Esophagus squamous epithelium (tissue), 5 donors: ENCODE measurements around the gene TNK1. TPM values are rescaled to one million over a fixed set of nuclear protein-coding genes. Genes with fewer than 3 reads are reported as not detected.

ENCODE experiments used
- DNase-seq: peaks from one replicate; lab custom pipeline; 2025; lab: John Stamatoyannopoulos, UW
- H3K27ac ChIP-seq, 4 donors: fragments of 200-600 bp; sonication (generic); one replicate each; pipeline ENCODE4 v1.5.1; 2016 to 2019; ENCODE audit warnings: mild to moderate bottlenecking in 1 of 4
- H3K27me3 ChIP-seq, 4 donors: fragments of 200-600 bp; sonication (generic); 1 replicate in 3 of 4; 2 replicates in 1 of 4; pipeline versions ENCODE4 v1.5.1 to v1.6.0; 2017 to 2021; ENCODE audit warnings: antibody characterized with exemption in 1 of 4
- H3K36me3 ChIP-seq, 3 donors: fragments of 200-600 bp; sonication (generic); one replicate each; pipeline ENCODE4 v1.5.1; 2016 to 2019
- H3K4me1 ChIP-seq, 3 donors: fragments of 200-600 bp; sonication (generic); one replicate each; pipeline ENCODE4 v1.5.1; 2017 to 2019
- H3K4me3 ChIP-seq, 4 donors: fragments of 200-600 bp; sonication (generic); 1 replicate in 3 of 4; 2 replicates in 1 of 4; pipeline ENCODE4 v1.5.1; 2016 to 2019; ENCODE audit warnings: mild to moderate bottlenecking in 2 of 4, moderate library complexity in 1 of 4
- H3K9me3 ChIP-seq, 3 donors: fragments of 200-600 bp; sonication (generic); one replicate each; pipeline ENCODE4 v1.5.1; 2016 to 2019
- CTCF ChIP-seq, 6 experiments: fragments of 450-650 bp in 4 of 6; fragments of 200-600 bp in 2 of 6; sonication (generic) in 2 of 6; IDR thresholded peaks; one replicate each; pipeline ENCODE4 v1.5.1; 2016 to 2019; ENCODE audit warnings: antibody characterized with exemption in 6 of 6, mild to moderate bottlenecking in 4 of 6, moderate library complexity in 4 of 6
- POLR2A ChIP-seq, 4 donors: fragments of 450-650 bp; IDR thresholded peaks; one replicate each; pipeline ENCODE4 v1.6.1; 2017; ENCODE audit warnings: antibody characterized with exemption in 4 of 4, mild to moderate bottlenecking in 4 of 4, moderate library complexity in 3 of 4
- WGBS, 2 donors: methylation state at CpG; one replicate each; pipeline ENCODE4 v1.1.5; 2018; 5-methylcytosine and 5-hydroxymethylcytosine counted together
- intact Hi-C: fragments of 100-400 bp; cut with DNase I; formaldehyde crosslinking; loops from one replicate; pipeline ENCODE4 v1.15.0; 2022
- total RNA-seq, 4 donors: library from RNA; depleted of rRNA; stranded (reverse); fragments of >200 nt; gene quantifications; one replicate each; pipeline ENCODE4 v1.1.0, GENCODE V29; 2016
- donor health status: DM: yes; HTN: yes; CAD: no.

TNK1 gene
- total RNA-seq, 4 donors from 2014 or later = 6.2 to 15.2 (median 9.9) TPM

- H3K27me3 ChIP-seq = no peaks in the 10 kb centered on the region
- TF ChIP-seq CTCF (IDR thresholded peaks at IDR 0.05) = no peak
- TF ChIP-seq POLR2A (IDR thresholded peaks at IDR 0.05) = no peak
- H3K27ac ChIP-seq = no peak overlapping the region
- peaks cover 10 to 29% (median 14%) of the 10 kb centered on the region in 3 donors for H3K4me1 ChIP-seq
- no peak overlapping the region for H3K4me3 ChIP-seq
- DNase-seq = no peak
- intact Hi-C loops = no loop called here
- WGBS, 2 donors = 78 to 81% methylated on average over 12 to 17 of the region's 19 CpGs
- no peaks in the 10 kb centered on the region for H3K9me3 ChIP-seq
- peaks cover 23 to 81% (median 25%) of the 10 kb centered on the region in 3 donors for H3K36me3 ChIP-seq
These were observed 9.3 kb downstream of the TNK1 start for GRCh38 chr17:7389924-7390910.

- intact Hi-C loops = no loop called here
- WGBS, 2 donors = 41 to 53% methylated on average over 2 of the region's 2 CpGs
- peaks cover 23 to 70% (median 25%) of the 10 kb centered on the region in 3 donors for H3K36me3 ChIP-seq
- no peak overlapping the region for H3K4me3 ChIP-seq
- H3K27me3 ChIP-seq = no peaks in the 10 kb centered on the region
- no peaks in the 10 kb centered on the region for H3K9me3 ChIP-seq
- DNase-seq = no peak
- no peak for TF ChIP-seq CTCF (IDR thresholded peaks at IDR 0.05)
- TF ChIP-seq POLR2A (IDR thresholded peaks at IDR 0.05) = no peak
- peaks cover 11 to 32% (median 17%) of the 10 kb centered on the region in 3 donors for H3K4me1 ChIP-seq
- H3K27ac ChIP-seq = peak overlapping the region in 1 of 4 donors; percentile 54
These were observed 10.4 kb downstream of the TNK1 start for GRCh38 chr17:7391307-7391706.

DNA sequence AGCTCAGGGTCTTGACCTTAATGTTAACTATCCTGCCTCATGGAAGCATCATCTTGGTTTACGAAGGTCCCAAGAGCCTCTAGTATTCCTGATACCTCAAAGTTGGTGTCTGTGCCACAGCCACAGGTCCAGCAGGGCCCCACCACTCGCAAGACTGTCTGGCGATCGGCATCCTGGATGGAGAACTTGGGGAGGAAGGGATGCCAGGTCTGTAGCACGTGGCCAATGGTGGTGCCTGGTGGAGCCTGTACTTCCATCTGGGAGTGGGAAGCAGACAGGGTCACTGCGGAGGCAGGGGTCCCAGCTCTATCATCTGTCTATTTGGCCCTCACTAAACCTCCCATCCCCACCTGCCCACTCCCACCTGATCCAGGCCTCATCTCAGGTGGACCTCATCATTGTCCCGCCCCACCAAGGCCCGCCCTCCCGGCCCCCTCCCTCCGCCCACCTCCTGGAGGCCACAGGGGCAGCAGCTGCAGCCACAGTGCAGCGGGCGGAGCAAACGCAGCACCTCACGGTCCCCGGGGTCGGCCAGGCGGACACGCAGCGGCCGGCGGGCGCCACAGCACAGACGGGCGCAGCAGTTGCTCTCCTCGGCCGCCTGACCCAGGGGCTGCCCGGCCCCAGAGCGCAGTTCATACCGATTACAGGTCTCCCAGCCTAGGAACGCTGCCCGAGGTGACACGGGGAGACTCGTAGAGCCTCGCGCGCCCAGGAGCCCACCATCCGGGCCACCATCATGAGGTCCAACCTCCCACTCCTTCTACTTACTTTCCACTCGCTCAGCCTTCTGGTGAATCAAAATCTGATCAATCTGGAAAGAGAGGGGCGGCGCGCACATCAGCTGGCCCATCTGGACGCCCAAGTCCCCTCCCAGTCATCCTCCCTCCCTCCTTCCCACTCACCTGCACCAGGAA is 12.1 kb downstream of the TNK1 start:
- H3K27me3 ChIP-seq = no peaks in the 10 kb centered on the region
- no peaks in the 10 kb centered on the region for H3K9me3 ChIP-seq
- 63 to 87% methylated on average over 19 to 20 of the region's 42 CpGs for WGBS, 2 donors
- TF ChIP-seq POLR2A (IDR thresholded peaks at IDR 0.05) (no peak), CTCF (IDR thresholded peaks at IDR 0.05) (no peak)
- intact Hi-C loops = no loop called here
- H3K36me3 ChIP-seq = peaks cover 21 to 54% (median 22%) of the 10 kb centered on the region in 3 donors
- H3K27ac ChIP-seq = peak overlapping the region; percentile 87 to 97 (median 94)
- peak overlapping the region; percentile 75 to 93 (median 86) for H3K4me3 ChIP-seq
- H3K4me1 ChIP-seq = peaks cover 11 to 32% (median 17%) of the 10 kb centered on the region in 3 donors
- DNase-seq = no peak

GRCh38 chr17:7393613-7394451 is 12.9 kb downstream of the TNK1 start:
- peaks cover 11 to 32% (median 17%) of the 10 kb centered on the region in 3 donors for H3K4me1 ChIP-seq

More at GRCh38 chr17:7393613-7394451, 12.9 kb downstream of the TNK1 start:
- WGBS, 2 donors = 2 to 7% methylated on average over 12 to 21 of the region's 48 CpGs
- intact Hi-C loops = no loop called here
- H3K27me3 ChIP-seq = no peaks in the 10 kb centered on the region
- TF ChIP-seq POLR2A (IDR thresholded peaks at IDR 0.05) (no peak), CTCF (IDR thresholded peaks at IDR 0.05) (no peak)
- peak overlapping the region; percentile 75 to 93 (median 86) for H3K4me3 ChIP-seq
- H3K36me3 ChIP-seq = peaks cover 14 to 45% (median 14%) of the 10 kb centered on the region in 3 donors
- no peak for DNase-seq
- no peaks in the 10 kb centered on the region for H3K9me3 ChIP-seq
- H3K27ac ChIP-seq = peak overlapping the region; percentile 87 to 97 (median 94)
